SK-N-SH (cell line): ENCODE data around the gene TRANK1. TPM values are rescaled to one million over a fixed set of nuclear protein-coding genes. Genes with fewer than 3 reads are reported as not detected.

ENCODE experiments used
- CTCF ChIA-PET: fragments of 300-600, 350-600 bp; formaldehyde crosslinking; extraction: SDS; loops from one replicate; lab custom pipeline; 2021; lab: Yijun Ruan, JAX
- POLR2A ChIA-PET: fragments of 350-600 bp; sonication (Branson Sonifier 250); formaldehyde crosslinking; extraction: SDS; loops from one replicate; lab custom pipeline; 2020; ENCODE audit warnings: antibody characterized with exemption, inconsistent platforms; lab: Yijun Ruan, JAX
- DNase-seq: peaks from one replicate; pipeline ENCODE4 v3.0.0; 2012
- H2AFZ ChIP-seq: fragments of 200-600 bp; sonication (generic); 2 replicates; pipeline ENCODE4 v1.8.1; 2016; ENCODE audit warnings: antibody characterized with exemption, mild to moderate bottlenecking, low read depth
- H3F3A ChIP-seq: fragments of 200-600 bp; sonication (generic); replicated peaks from 2 replicates; pipeline ENCODE3; 2016; ENCODE audit warnings: antibody characterized with exemption, mild to moderate bottlenecking; ENCODE audit not compliant: insufficient read depth
- H3K27ac ChIP-seq, 2 experiments: fragments of 200-500 bp in 1 of 2; fragments of 200-600 bp in 1 of 2; sonication (Bioruptor generic) in 1 of 2; sonication (generic), shearing (Covaris generic) in 1 of 2; 2 replicates each; pipeline versions ENCODE4 v1.5.1 to v1.6.1; 2014 to 2016; ENCODE audit warnings: low read depth in 2 of 2, inconsistent platforms in 1 of 2, low read length in 1 of 2, mild to moderate bottlenecking in 1 of 2, mixed read lengths in 1 of 2
- H3K27me3 ChIP-seq: fragments of 200-600 bp; sonication (generic), shearing (Covaris generic); 2 replicates; pipeline ENCODE4 v1.6.1; 2016; ENCODE audit warnings: mixed run types; ENCODE audit not compliant: insufficient read depth
- H3K36me3 ChIP-seq, 2 experiments: fragments of 200-500 bp in 1 of 2; fragments of 200-600 bp in 1 of 2; sonication (Bioruptor generic) in 1 of 2; sonication (generic) in 1 of 2; replicated peaks in 1 of 2; 2 replicates each; pipeline versions ENCODE3 to v1.5.1; 2014 to 2016; ENCODE audit warnings: low read length in 1 of 2, mild to moderate bottlenecking in 1 of 2; ENCODE audit not compliant: insufficient read depth in 2 of 2, control insufficient read depth in 1 of 2
- H3K4me1 ChIP-seq, 2 experiments: fragments of 200-500 bp in 1 of 2; fragments of 200-600 bp in 1 of 2; sonication (Bioruptor generic) in 1 of 2; sonication (generic), shearing (Covaris generic) in 1 of 2; 2 replicates each; pipeline versions ENCODE4 v1.5.1 to v1.6.1; 2014 to 2016; ENCODE audit warnings: low read depth in 1 of 2, low read length in 1 of 2, mixed run types in 1 of 2; ENCODE audit not compliant: insufficient read depth in 2 of 2, control insufficient read depth in 1 of 2
- H3K4me2 ChIP-seq: fragments of 200-600 bp; sonication (generic), shearing (Covaris generic); 2 replicates; pipeline ENCODE4 v1.6.1; 2017; ENCODE audit warnings: mixed run types
- H3K4me3 ChIP-seq, 2 experiments: fragments of 200-500 bp in 1 of 2; fragments of 200-600 bp in 1 of 2; sonication (Bioruptor generic) in 1 of 2; sonication (generic), shearing (Covaris generic) in 1 of 2; 2 replicates each; pipeline versions ENCODE4 v1.5.1 to v1.8.1; 2014 to 2016; ENCODE audit warnings: low read depth in 2 of 2, inconsistent platforms in 1 of 2, low read length in 1 of 2, mild to moderate bottlenecking in 1 of 2, mixed read lengths in 1 of 2, moderate library complexity in 1 of 2
- H3K79me2 ChIP-seq: fragments of 200-600 bp; sonication (generic); 2 replicates; pipeline ENCODE4 v1.8.1; 2017; ENCODE audit warnings: mild to moderate bottlenecking; ENCODE audit not compliant: insufficient read depth
- H3K9ac ChIP-seq: fragments of 200-600 bp; sonication (generic); 2 replicates; pipeline ENCODE4 v1.6.1; 2017; ENCODE audit warnings: mixed run types
- H3K9me2 ChIP-seq: fragments of 200-600 bp; sonication (generic); 2 replicates; pipeline ENCODE4 v1.6.1; 2017; ENCODE audit warnings: mixed run types
- H3K9me3 ChIP-seq: fragments of 200-600 bp; sonication (generic); 2 replicates; pipeline ENCODE4 v1.6.1; 2017; ENCODE audit warnings: mixed run types, mild to moderate bottlenecking, moderate library complexity
- H4K20me1 ChIP-seq: fragments of 200-600 bp; sonication (generic); 2 replicates; pipeline ENCODE4 v1.6.1; 2017; ENCODE audit warnings: mild to moderate bottlenecking, mixed run types; ENCODE audit not compliant: insufficient read depth
- FOSL2 ChIP-seq: IDR thresholded peaks from 2 replicates; pipeline ENCODE4 v1.4.0; 2012; ENCODE audit warnings: low read depth, mild to moderate bottlenecking, moderate library complexity, borderline replicate concordance
- IRF3 ChIP-seq: fragments of 150-350 bp; IDR thresholded peaks from 2 replicates; pipeline ENCODE4 v1.6.1; 2016; ENCODE audit warnings: mild to moderate bottlenecking, low read depth, low read length
- MAX ChIP-seq: IDR thresholded peaks from 2 replicates; pipeline ENCODE4 v1.4.0; 2012; ENCODE audit warnings: low read depth
- RCOR1 ChIP-seq: fragments of 150-350 bp; IDR thresholded peaks from 2 replicates; pipeline ENCODE4 v1.6.1; 2017; ENCODE audit warnings: antibody characterized with exemption, low read length
- RFX5 ChIP-seq: IDR thresholded peaks from 2 replicates; pipeline ENCODE4 v1.6.1; 2012; ENCODE audit warnings: mild to moderate bottlenecking, improper control_type of control experiment, low read length
- SMC3 ChIP-seq: IDR thresholded peaks from 2 replicates; pipeline ENCODE4 v1.6.1; 2012; ENCODE audit warnings: low read depth, low read length, improper control_type of control experiment
- TCF12 ChIP-seq: IDR thresholded peaks from 2 replicates; pipeline ENCODE4 v1.4.0; 2012
- TEAD4 ChIP-seq: IDR thresholded peaks from 2 replicates; pipeline ENCODE4 v1.4.0; 2012; ENCODE audit warnings: mild to moderate bottlenecking, borderline replicate concordance; ENCODE audit not compliant: insufficient read depth
- WGBS: methylation state at CpG from one replicate; pipeline ENCODE4 v1.1.6; 2017; ENCODE audit warnings: low lambda C conversion rate; 5-methylcytosine and 5-hydroxymethylcytosine counted together
- polyA plus RNA-seq, 3 experiments: library from polyadenylated mRNA; depleted of rRNA; stranded (reverse); fragments of >200 nt; gene quantifications; 2 replicates each; pipeline ENCODE4 v1.2.3, GENCODE V29; 2012

Gene TRANK1
- polyA plus RNA-seq, 1 of the 3 experiments (the other 2 are of a cell fraction), result 0.16 TPM

- Histone ChIP-seq H3K27ac (no peak overlapping the region), H3K9ac (no peak overlapping the region), H2AFZ (no peak overlapping the region), H3F3A (no peaks in the 10 kb centered on the region), H3K36me3 (no peaks in the 10 kb centered on the region), H4K20me1 (no peaks in the 10 kb centered on the region), H3K4me2 (no peak overlapping the region), H3K4me3 (no peak overlapping the region), H3K4me1 (peaks cover 0 to 11% of the 10 kb centered on the region in 2 experiments; a peak in 2 of 4 replicates), H3K9me2 (no peaks in the 10 kb centered on the region), H3K9me3 (no peaks in the 10 kb centered on the region), H3K27me3 (no peaks in the 10 kb centered on the region), H3K79me2 (no peaks in the 10 kb centered on the region)
- CTCF ChIA-PET, result interaction anchor here (1.0 to 3.8 kb wide), 4 partner anchors 10 to 47 kb away, joined by 3 to 10 read pairs (median 4); no protein-coding TSS in a partner anchor
- 56% methylated on average over 4 of the region's 4 CpGs for WGBS
- POLR2A ChIA-PET, result no interaction called here
- TF ChIP-seq TCF12, result peak; percentile 43; the same call in 1 of the 2 replicates
- TF ChIP-seq FOSL2, result 0 out of 2 replicates have a peak, but pooled peaks have one; percentile 24
- TF ChIP-seq IRF3, result no peak
- no peak for DNase-seq
Observed at GRCh38 chr3:36911990-36912804, 32.7 kb downstream of the TRANK1 start.

- no peak overlapping the region for H3K4me2 ChIP-seq
- H3K4me1 ChIP-seq, result peaks cover 0 to 11% of the 10 kb centered on the region in 2 experiments; a peak in 2 of 4 replicates
- H3K9me2 ChIP-seq, result no peaks in the 10 kb centered on the region
- H4K20me1 ChIP-seq, result no peaks in the 10 kb centered on the region
- no peaks in the 10 kb centered on the region for H3K79me2 ChIP-seq
- H3K9me3 ChIP-seq, result no peaks in the 10 kb centered on the region
- H2AFZ ChIP-seq, result no peak overlapping the region
- H3K4me3 ChIP-seq, result no peak overlapping the region
- H3F3A ChIP-seq, result no peaks in the 10 kb centered on the region
- 69% methylated on average over 1 of the region's 1 CpG for WGBS
- DNase-seq, result no peak
- H3K27me3 ChIP-seq, result no peaks in the 10 kb centered on the region
- no peak for TF ChIP-seq RCOR1
- TF ChIP-seq MAX, result no peak
- no peak for TF ChIP-seq TEAD4
- TF ChIP-seq SMC3, result no peak
- TF ChIP-seq RFX5, result no peak
- TF ChIP-seq IRF3, result no peak
- no peaks in the 10 kb centered on the region for H3K36me3 ChIP-seq
- H3K27ac ChIP-seq, result no peak overlapping the region
- ChIA-PET CTCF (interaction anchor here (1.0 kb wide), 1 partner anchor 181 kb away, joined by 3 read pairs; no protein-coding TSS in a partner anchor), POLR2A (no interaction called here)
- no peak overlapping the region for H3K9ac ChIP-seq
Observed at GRCh38 chr3:36909666-36910065, 35.2 kb downstream of the TRANK1 start.
